Activated CD4-positive, alpha-beta T cell treated with anti-CD3 and anti-CD28 coated beads, Interleukin-2, amount 50 U/mL, for 16 hours (primary cell): ENCODE measurements around the gene TIMM21.

Experiments
- DNase-seq: peaks from one replicate; pipeline ENCODE4 v3.0.0-alpha.2; 2020

The TIMM21 gene

DNA sequence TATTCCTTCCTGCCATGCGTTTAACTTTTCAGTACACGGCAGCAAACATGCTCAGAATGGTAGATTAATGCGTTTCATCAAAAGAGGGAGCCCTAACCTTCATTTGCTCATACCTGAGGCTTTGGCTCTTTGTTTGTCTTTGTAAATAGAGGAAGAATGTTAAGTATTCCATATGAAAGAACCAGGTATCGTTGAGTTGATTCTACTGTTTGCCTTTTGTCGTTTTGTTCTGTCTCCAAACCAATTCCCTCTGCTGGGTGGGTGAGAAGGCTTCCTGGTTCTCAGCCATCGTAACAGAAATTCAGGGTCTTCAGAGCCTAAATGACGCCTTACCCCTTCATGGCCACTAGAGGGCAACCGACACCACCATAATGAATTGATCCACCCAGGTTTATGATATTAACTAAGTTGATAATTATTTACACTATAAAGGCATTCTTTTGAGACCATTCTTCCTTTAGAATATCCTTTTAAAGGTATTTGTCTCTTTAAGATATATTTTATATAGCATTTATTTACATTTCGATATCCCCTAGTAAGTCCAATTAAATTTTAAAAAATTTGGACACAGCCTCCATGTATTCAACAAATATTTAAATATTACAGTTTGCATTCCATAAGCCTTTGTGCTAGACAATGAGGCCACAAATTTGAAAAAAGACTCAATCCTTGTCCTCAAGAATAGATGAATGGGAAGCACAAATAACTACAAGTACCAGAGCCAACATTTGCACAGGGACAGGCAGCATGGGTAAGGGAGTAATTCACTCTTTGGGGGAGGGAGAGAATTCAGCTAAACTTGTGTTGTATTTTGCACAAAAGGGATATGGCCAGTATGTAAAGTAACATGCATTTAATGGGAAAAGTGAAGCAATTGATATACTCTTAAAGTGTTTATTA, 48.1 kb downstream of the TIMM21 start:
- peak; percentile 56 for DNase-seq

DNA sequence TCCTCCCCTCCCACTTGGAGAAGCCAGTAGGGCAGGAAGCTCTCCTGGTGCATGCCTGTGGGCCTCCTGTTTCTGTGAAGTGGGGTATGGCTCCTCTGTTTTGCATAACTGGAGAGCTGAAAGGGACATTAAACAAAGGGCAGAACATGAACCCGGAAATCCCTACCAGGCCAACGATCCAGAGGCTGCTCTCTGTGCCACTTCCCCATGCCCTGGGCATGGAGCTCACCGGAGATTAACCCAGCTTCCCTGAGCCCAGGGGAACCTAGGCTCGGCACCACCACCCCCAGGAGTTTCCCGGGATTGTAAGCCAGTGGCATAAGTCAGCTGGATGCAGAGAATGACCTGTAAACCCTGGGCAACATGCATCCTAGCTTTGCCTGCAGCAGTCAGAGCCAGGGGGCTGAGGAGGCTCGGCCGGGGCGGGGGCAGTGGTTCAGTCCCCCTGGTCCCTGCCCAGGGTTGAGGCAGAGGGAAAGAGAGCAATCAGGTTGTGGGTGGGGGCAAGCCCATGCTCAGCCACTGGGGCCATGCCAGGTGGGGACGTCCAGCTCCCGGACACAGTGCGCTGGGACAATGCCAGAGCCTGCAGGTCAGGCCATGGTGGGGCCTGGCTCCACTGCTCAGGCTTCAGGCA, 49.5 kb downstream of the TIMM21 start:
- DNase-seq, result no peak

DNA sequence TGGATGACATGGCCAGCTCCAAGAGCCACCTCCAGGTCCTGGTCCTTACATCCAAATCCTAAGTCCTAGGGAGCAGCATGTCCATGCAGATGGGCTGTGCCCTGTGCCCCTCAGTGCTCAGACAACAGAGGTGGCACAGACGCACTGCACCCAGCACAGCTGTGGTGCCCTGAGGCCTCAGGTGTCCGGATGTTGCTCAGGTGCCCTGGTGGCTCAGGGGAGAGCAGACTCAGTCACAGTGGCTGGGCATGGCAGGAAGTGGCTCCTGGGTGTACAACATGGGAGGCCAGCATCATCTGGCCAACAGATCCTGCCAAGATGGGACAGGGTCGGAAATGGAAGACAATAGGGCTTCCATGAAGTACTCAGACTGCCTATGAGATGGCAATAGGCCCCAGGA, 50.1 kb downstream of the TIMM21 start:
- DNase-seq, result no peak

DNA sequence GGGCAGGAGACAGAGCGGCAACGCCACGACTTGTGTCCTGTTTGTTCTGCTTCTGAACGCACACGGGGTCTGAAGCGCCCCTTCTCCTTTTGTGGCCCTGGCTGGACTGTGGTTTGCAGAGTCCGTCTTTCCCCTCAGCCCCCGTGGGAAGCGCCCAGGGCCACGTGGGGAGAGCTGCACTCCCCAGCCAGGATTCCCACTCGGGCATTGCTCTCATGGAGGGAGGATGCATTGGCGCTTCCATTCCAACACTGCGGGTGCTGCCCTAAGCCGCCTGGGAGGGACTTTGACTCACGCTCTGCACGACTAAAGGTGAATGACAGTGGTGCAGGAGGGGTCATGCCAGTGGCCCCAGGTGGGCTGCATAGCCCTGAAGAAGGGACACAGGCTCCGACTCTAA, 52.5 kb downstream of the TIMM21 start:
- no peak for DNase-seq

DNA sequence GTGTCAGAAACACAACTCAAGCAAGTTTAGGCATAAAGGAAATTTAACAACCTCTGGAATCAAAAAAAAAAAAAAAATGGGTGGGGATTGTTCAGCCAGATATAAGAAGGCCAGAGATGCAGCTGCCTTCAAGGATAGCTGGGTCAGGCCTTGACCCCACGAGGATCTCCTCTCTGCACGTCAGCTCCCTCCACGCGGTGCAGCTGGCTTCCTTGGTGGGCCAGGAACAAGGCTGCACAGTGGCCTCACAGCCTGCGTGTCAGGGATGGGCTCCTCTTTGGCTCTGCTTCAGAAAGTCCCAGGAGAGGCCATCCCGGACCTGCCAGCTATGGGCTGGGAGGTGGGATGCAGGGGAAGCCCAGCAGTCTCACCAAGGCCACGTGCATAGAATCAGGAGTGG, 55.5 kb downstream of the TIMM21 start:
- no peak for DNase-seq

DNA sequence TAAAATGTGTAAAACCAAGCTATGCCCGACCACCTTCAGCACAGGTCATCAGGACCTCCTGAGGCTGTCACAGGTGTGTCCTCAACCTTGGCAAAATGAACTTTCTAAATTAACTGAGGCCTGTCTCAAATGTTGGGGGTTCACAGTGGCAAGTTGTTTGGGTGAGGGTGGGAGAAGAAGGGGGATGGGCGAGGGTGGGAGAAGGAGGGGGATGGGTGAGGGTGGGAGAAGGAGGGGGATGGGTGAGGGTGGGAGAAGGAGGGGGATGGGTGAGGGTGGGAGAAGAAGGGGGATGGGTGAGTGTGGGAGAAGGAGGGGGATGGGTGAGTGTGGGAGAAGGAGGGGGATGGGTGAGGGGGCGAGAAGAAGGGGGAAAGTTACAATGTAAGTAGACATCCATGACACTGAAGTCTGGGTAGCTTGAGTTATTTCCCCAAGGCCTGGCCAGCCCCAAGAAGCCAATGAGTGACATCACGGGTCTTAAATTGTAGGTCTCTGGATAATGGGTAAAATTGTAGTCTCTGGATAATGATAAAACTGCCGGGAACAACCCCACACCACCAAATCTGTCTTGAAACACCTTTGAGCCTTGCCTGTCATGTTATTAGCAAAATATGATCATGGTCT, 56.3 kb downstream of the TIMM21 start:
- DNase-seq, result no peak
